Chondrocyte (in vitro differentiated cells): ENCODE results near the gene IL1RAP. TPM values are rescaled to one million over a fixed set of nuclear protein-coding genes. Genes with fewer than 3 reads are reported as not detected.

Source experiments
- DNase-seq: peaks from one replicate; pipeline ENCODE4 v3.0.0; 2021; ENCODE audit warnings: mixed read lengths, low spot score
- H3K27ac Mint-ChIP-seq: one replicate; pipeline ENCODE4 v1.8.0; 2021; ENCODE audit warnings: mild to moderate bottlenecking, moderate library complexity, mixed read lengths; ENCODE audit not compliant: unreplicated experiment
- H3K27me3 Mint-ChIP-seq: 2 replicates; pipeline ENCODE4 v1.8.0; 2021; ENCODE audit warnings: low read depth, mixed read lengths
- H3K36me3 Mint-ChIP-seq: 2 replicates; pipeline ENCODE4 v1.8.0; 2021; ENCODE audit warnings: low read depth, mixed read lengths
- H3K4me1 Mint-ChIP-seq: 2 replicates; pipeline ENCODE4 v1.8.0; 2021; ENCODE audit warnings: low read depth, mild to moderate bottlenecking, mixed read lengths
- H3K4me3 Mint-ChIP-seq: one replicate; pipeline ENCODE4 v1.8.0; 2021; ENCODE audit warnings: mild to moderate bottlenecking, moderate library complexity, mixed read lengths; ENCODE audit not compliant: unreplicated experiment
- H3K9me3 Mint-ChIP-seq: 2 replicates; pipeline ENCODE4 v1.8.0; 2021; ENCODE audit warnings: low read depth, mixed read lengths
- total RNA-seq: library from RNA; stranded (reverse); gene quantifications from 3 replicates; pipeline ENCODE4 v1.2.1, GENCODE V29; 2021
- TF ChIP-seq, protein P1 (sequence below): fragments of 200-600 bp; sonication (generic); IDR thresholded peaks from 2 replicates; pipeline ENCODE4 v1.5.0; 2021; ENCODE audit warnings: antibody characterized with exemption, mild to moderate bottlenecking, moderate library complexity

Gene IL1RAP
- total RNA-seq, 1 donor from 2014 or later, result 30.4 TPM

DNA sequence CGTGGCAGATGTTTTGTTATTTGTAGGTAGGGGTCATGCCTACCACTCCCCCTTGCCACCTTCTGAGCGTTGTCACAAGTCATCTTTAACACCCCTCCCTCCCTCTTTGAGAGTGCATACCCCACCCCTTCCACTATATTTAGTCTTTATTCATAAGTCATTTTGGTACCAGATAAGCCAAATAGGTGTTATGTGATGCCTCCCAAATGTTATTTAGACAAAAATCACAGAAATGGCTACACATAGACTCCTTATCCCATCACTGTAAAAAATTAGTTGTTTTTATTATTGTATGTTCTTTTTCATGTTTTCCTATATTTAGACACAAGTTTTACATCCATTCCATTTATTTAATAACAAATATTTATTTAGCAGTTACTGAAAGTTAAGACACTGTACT lies 93.1 kb downstream of the IL1RAP start:
- peaks cover 4% of the 10 kb centered on the region for H3K9me3 Mint-ChIP-seq
- TF ChIP-seq, protein P1, sequence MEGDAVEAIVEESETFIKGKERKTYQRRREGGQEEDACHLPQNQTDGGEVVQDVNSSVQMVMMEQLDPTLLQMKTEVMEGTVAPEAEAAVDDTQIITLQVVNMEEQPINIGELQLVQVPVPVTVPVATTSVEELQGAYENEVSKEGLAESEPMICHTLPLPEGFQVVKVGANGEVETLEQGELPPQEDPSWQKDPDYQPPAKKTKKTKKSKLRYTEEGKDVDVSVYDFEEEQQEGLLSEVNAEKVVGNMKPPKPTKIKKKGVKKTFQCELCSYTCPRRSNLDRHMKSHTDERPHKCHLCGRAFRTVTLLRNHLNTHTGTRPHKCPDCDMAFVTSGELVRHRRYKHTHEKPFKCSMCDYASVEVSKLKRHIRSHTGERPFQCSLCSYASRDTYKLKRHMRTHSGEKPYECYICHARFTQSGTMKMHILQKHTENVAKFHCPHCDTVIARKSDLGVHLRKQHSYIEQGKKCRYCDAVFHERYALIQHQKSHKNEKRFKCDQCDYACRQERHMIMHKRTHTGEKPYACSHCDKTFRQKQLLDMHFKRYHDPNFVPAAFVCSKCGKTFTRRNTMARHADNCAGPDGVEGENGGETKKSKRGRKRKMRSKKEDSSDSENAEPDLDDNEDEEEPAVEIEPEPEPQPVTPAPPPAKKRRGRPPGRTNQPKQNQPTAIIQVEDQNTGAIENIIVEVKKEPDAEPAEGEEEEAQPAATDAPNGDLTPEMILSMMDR, result no peak
- no peaks in the 10 kb centered on the region for H3K27me3 Mint-ChIP-seq
- no peak overlapping the region for H3K27ac Mint-ChIP-seq
- no peak overlapping the region for H3K4me3 Mint-ChIP-seq
- DNase-seq, result no peak
- peaks cover 6% of the 10 kb centered on the region for H3K4me1 Mint-ChIP-seq
- peaks cover 28% of the 10 kb centered on the region for H3K36me3 Mint-ChIP-seq

DNA sequence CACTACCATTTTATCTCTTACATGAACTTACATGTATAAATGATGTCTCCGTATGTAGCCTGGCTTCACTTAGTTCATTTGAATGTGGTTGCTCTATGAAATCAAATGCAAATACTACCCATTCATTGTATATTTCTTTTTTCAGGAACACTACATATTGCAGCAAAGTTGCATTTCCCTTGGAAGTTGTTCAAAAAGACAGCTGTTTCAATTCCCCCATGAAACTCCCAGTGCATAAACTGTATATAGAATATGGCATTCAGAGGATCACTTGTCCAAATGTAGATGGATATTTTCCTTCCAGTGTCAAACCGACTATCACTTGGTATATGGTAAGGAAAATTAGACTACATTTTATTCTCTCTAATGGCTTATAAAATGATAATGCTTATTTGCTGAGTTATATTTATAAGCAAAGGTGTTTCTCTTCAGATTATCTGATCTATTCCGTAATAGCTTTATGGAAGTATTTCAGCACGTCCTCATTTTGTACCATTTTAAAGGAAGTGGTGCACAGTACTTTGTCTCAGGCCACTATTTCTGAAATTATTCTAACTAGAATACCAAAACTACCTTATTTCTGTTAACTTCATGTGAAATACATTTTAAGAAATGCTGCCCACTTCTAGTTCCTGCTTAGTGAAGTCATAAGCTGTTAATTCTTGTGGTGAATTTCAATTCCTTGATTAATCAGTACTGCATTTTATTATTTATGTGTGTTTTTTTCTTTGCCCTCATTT lies 95.1 kb downstream of the IL1RAP start:
- DNase-seq, result no peak
- TF ChIP-seq, protein P1, result no peak
- Mint-ChIP-seq H3K4me1 (peaks cover 6% of the 10 kb centered on the region), H3K9me3 (peaks cover 4% of the 10 kb centered on the region), H3K4me3 (no peak overlapping the region), H3K27me3 (no peaks in the 10 kb centered on the region), H3K36me3 (peaks cover 24% of the 10 kb centered on the region), H3K27ac (no peak overlapping the region)

DNA sequence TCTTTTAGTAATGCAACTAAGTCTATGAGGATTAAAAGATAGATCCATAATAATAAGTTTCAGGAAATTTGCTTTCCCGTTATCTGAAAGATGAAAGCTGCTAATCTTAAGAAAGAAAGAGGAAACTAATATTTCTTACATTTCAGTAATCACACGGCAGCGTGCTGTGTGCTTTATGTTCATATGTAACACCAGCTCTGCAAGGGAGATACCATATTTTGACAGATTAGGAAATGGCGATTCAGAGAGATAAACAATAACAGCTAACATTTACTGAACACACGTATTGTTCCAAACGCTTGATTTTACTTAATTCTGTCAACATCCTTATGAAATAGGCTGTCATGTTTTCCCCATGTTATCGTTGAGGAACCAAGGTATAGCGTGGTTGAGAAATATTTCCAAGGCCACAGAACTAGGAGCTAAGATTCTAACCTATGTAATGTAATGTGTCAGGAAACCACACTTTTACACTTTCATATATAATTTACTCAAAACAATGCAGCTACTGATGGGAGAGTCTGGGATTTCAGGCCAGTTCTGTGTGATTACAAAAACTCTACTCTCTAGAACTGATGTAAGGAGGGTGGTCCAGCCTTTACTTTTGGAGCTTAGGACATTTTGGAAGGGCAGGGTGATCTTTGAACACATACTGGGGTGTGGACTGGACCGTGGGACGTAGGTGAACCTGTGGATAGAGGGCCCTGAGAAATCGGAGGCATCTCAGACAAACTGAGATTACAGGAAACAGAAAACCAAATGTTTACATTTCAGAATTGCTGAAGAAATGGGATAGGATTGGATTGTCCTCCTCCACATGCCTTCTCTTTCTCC lies 100.6 kb downstream of the IL1RAP start:
- Mint-ChIP-seq H3K9me3 (no peaks in the 10 kb centered on the region), H3K36me3 (peaks cover 9% of the 10 kb centered on the region), H3K27ac (no peak overlapping the region), H3K27me3 (no peaks in the 10 kb centered on the region), H3K4me1 (peaks cover 10% of the 10 kb centered on the region), H3K4me3 (no peak overlapping the region)
- TF ChIP-seq, protein P1, result no peak
- no peak for DNase-seq

DNA sequence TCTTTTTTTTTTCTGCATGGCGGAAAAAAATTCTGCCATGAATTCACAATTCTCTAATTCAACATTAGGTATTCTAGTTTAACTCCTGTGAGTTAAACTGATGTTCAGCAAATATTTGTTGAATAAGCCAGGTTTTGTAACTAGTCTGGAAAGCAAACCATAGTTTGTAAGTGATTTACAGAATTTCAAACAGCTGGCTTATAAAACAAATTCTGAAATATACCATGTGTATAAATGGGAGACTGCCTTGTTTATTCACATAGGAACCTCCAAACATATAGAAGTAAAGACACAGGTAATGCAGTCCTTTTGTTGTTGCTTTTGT lies 101.1 kb downstream of the IL1RAP start:
- H3K4me1 Mint-ChIP-seq, result peaks cover 10% of the 10 kb centered on the region
- no peak overlapping the region for H3K27ac Mint-ChIP-seq
- H3K27me3 Mint-ChIP-seq, result no peaks in the 10 kb centered on the region

DNA sequence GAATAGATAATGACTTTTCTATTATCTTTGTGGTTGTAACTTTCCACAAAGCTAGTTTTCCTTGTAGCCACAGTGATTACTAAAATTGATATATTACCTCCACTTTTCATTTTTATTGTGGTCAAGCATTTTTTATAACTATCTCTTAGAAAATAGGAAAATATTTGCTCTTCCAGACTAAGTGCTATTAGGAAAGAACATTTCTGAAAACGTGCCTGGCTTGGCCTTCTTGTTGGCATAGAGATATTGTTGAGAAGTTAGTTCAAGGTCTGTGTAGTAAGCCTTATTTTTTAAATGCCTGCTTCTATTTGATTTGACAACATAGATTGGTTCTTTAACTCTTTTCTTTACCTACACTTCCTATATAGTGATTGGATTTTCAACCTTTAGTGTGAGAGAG lies 101.7 kb downstream of the IL1RAP start:
- Mint-ChIP-seq H3K4me1 (peaks cover 10% of the 10 kb centered on the region), H3K27me3 (no peaks in the 10 kb centered on the region), H3K27ac (no peak overlapping the region), H3K4me3 (no peak overlapping the region), H3K9me3 (no peaks in the 10 kb centered on the region), H3K36me3 (peaks cover 4% of the 10 kb centered on the region)
- DNase-seq, result no peak
- TF ChIP-seq, protein P1, result no peak

More for the DNA sequence above, 101.1 kb downstream of the IL1RAP start:
- no peak for DNase-seq
- Mint-ChIP-seq H3K36me3 (peaks cover 4% of the 10 kb centered on the region), H3K4me3 (no peak overlapping the region), H3K9me3 (no peaks in the 10 kb centered on the region)
- TF ChIP-seq, protein P1, result no peak
